Measurements from ENCODE around the gene TMEM91. TPM values are rescaled to one million over a fixed set of nuclear protein-coding genes. Genes with fewer than 3 reads are reported as not detected.

The TMEM91 gene
- total and polyA plus RNA-seq, 9 of the 15 experiments (the other 6 are each of a cell fraction or from before 2014, with no cell fraction given), result 1.2 to 5.2 (median 2.7) TPM

DNA sequence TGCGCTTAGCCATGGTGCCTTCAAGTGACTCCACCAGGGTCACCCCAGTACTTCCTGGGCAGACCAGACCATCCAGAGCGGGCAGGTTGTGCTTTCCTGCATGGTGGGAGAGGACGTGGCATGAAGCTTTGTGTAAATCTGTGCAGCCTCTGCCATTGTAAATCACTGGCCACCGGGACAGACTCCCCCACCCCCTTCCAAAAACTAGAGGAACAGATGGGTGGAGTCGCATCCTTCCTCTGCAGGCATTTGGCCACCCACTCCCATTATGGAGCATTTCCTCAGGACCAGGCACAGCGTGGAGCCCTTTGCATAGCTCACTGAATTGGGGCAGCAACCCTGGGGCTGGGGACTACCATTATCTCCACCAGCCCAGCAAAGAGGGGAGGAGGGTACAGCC is 29.4 kb downstream of the TMEM91 start:
- Histone ChIP-seq H3K9me3 (replicated peaks; ENCODE audit: control insufficient read depth, insufficient read depth, low read depth, low read length) (no peaks in the 10 kb centered on the region), H3K9ac (ENCODE audit: insufficient read depth in 1 of 2, low read depth in 2 of 2, low read length in 2 of 2) (peak overlapping the region in 1 of 2 experiments; percentile 58; a peak in 1 of 4 replicates), H2AFZ (ENCODE audit: low read depth, low read length) (no peak overlapping the region), H3K4me3 (no peak overlapping the region), H3K4me1 (replicated peaks in 1 of 2; ENCODE audit: control insufficient read depth in 2 of 2, insufficient read depth in 2 of 2, low read length in 2 of 2) (peaks cover 6 to 12% of the 10 kb centered on the region in 2 experiments; a peak in 4 of 5 replicates), H3K36me3 (ENCODE audit: control insufficient read depth, insufficient read depth, low read length) (peaks cover 3% of the 10 kb centered on the region; the same call in 1 of the 3 replicates), H3K27ac (ENCODE audit: extremely low read depth, low read depth, low read length) (no peak overlapping the region), H3K4me2 (ENCODE audit: insufficient read depth, low read length) (no peak overlapping the region), H3K27me3 (ENCODE audit: control insufficient read depth in 2 of 2, insufficient read depth in 2 of 2, low read length in 2 of 2) (no peaks in the 10 kb centered on the region), H3K79me2 (ENCODE audit: control insufficient read depth, insufficient read depth, low read length) (no peaks in the 10 kb centered on the region), H3K9me1 (ENCODE audit: control insufficient read depth, insufficient read depth, low read length) (no peaks in the 10 kb centered on the region), H4K20me1 (replicated peaks; ENCODE audit: control insufficient read depth, insufficient read depth, low read length) (no peaks in the 10 kb centered on the region)
- TF ChIP-seq POLR2G (IDR thresholded peaks at IDR 0.05; ENCODE audit: low read depth, low read length) (no peak), MLLT1 (IDR thresholded peaks at IDR 0.05) (no peak), RAD51 (IDR thresholded peaks at IDR 0.05; ENCODE audit: borderline replicate concordance, low read depth) (no peak), ZNF232 (CRISPR knock-in tag; IDR thresholded peaks at IDR 0.05) (no peak), ZNF707 (CRISPR knock-in tag; conservative IDR thresholded peaks at IDR 0.05) (no peak), SRSF9 (IDR thresholded peaks at IDR 0.05; ENCODE audit: borderline replicate concordance, low read depth, low read length) (no peak), NCOA4 (IDR thresholded peaks at IDR 0.05; ENCODE audit: partially characterized antibody) (no peak), SMC3 (conservative IDR thresholded peaks at IDR 0.05; ENCODE audit: insufficient read depth, low read depth, low read length) (no peak), DIDO1 (tag; IDR thresholded peaks at IDR 0.05; ENCODE audit: low read depth) (no peak), EHMT2 (IDR thresholded peaks at IDR 0.05) (no peak), MIER1 (IDR thresholded peaks at IDR 0.05; ENCODE audit: low read depth) (no peak)
- TF ChIP-seq, protein P1, sequence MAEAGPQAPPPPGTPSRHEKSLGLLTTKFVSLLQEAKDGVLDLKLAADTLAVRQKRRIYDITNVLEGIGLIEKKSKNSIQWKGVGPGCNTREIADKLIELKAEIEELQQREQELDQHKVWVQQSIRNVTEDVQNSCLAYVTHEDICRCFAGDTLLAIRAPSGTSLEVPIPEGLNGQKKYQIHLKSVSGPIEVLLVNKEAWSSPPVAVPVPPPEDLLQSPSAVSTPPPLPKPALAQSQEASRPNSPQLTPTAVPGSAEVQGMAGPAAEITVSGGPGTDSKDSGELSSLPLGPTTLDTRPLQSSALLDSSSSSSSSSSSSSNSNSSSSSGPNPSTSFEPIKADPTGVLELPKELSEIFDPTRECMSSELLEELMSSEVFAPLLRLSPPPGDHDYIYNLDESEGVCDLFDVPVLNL (CRISPR knock-in tag; IDR thresholded peaks at IDR 0.05; ENCODE audit: low read depth), result no peak
- TF ChIP-seq, protein P2, sequence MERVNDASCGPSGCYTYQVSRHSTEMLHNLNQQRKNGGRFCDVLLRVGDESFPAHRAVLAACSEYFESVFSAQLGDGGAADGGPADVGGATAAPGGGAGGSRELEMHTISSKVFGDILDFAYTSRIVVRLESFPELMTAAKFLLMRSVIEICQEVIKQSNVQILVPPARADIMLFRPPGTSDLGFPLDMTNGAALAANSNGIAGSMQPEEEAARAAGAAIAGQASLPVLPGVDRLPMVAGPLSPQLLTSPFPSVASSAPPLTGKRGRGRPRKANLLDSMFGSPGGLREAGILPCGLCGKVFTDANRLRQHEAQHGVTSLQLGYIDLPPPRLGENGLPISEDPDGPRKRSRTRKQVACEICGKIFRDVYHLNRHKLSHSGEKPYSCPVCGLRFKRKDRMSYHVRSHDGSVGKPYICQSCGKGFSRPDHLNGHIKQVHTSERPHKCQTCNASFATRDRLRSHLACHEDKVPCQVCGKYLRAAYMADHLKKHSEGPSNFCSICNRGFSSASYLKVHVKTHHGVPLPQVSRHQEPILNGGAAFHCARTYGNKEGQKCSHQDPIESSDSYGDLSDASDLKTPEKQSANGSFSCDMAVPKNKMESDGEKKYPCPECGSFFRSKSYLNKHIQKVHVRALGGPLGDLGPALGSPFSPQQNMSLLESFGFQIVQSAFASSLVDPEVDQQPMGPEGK (CRISPR knock-in tag; IDR thresholded peaks at IDR 0.05; ENCODE audit: borderline replicate concordance), result no peak
- no TSS peak for BruUV-seq (replicated peaks)
- 62% methylated on average over 5 of the region's 6 CpGs for WGBS (ENCODE audit: insufficient coverage, low coverage, missing lambda C conversion rate)
- DNase-seq (ENCODE audit: extremely low read depth in 1 of 4, low spot score in 3 of 4), result no peak
- ChIA-PET POLR2A (no interaction called here), CTCF (ENCODE audit: low intra/inter-chr PET ratio) (no interaction called here)
- in situ Hi-C loops (cut with MboI) (no loop called here), intact Hi-C loops (cut with micrococcal nuclease) (no loop called here)
- no peak for ATAC-seq
- no peak for FAIRE-seq

Data from K562 (cell line).